Measurements from ENCODE around the gene ZNF648.

- no peak for TF ChIP-seq FOXP2 (optimal IDR thresholded peaks at IDR 0.05; ENCODE audit: control extremely low read depth, extremely low read length, insufficient read depth)
- no peak for TF ChIP-seq POLR2AphosphoS5 (IDR thresholded peaks at IDR 0.05; ENCODE audit: borderline replicate concordance, low read depth, low read length)
Observed at GRCh38 chr1:182054698-182055326, 6.7 kb downstream of the ZNF648 start.
